SK-N-SH (cell line): Measurements from ENCODE around the gene KRTAP5-2. TPM values are rescaled to one million over a fixed set of nuclear protein-coding genes. Genes with fewer than 3 reads are reported as not detected.

ENCODE experiments used
- CTCF ChIA-PET: fragments of 300-600, 350-600 bp; formaldehyde crosslinking; extraction: SDS; loops from one replicate; lab custom pipeline; 2021; lab: Yijun Ruan, JAX
- POLR2A ChIA-PET: fragments of 350-600 bp; sonication (Branson Sonifier 250); formaldehyde crosslinking; extraction: SDS; loops from one replicate; lab custom pipeline; 2020; ENCODE audit warnings: antibody characterized with exemption, inconsistent platforms; lab: Yijun Ruan, JAX
- DNase-seq: peaks from one replicate; pipeline ENCODE4 v3.0.0; 2012
- H2AFZ ChIP-seq: fragments of 200-600 bp; sonication (generic); 2 replicates; pipeline ENCODE4 v1.8.1; 2016; ENCODE audit warnings: antibody characterized with exemption, mild to moderate bottlenecking, low read depth
- H3F3A ChIP-seq: fragments of 200-600 bp; sonication (generic); replicated peaks from 2 replicates; pipeline ENCODE3; 2016; ENCODE audit warnings: antibody characterized with exemption, mild to moderate bottlenecking; ENCODE audit not compliant: insufficient read depth
- H3K27ac ChIP-seq, 2 experiments: fragments of 200-500 bp in 1 of 2; fragments of 200-600 bp in 1 of 2; sonication (Bioruptor generic) in 1 of 2; sonication (generic), shearing (Covaris generic) in 1 of 2; 2 replicates each; pipeline versions ENCODE4 v1.5.1 to v1.6.1; 2014 to 2016; ENCODE audit warnings: low read depth in 2 of 2, inconsistent platforms in 1 of 2, low read length in 1 of 2, mild to moderate bottlenecking in 1 of 2, mixed read lengths in 1 of 2
- H3K27me3 ChIP-seq: fragments of 200-600 bp; sonication (generic), shearing (Covaris generic); 2 replicates; pipeline ENCODE4 v1.6.1; 2016; ENCODE audit warnings: mixed run types; ENCODE audit not compliant: insufficient read depth
- H3K36me3 ChIP-seq, 2 experiments: fragments of 200-500 bp in 1 of 2; fragments of 200-600 bp in 1 of 2; sonication (Bioruptor generic) in 1 of 2; sonication (generic) in 1 of 2; replicated peaks in 1 of 2; 2 replicates each; pipeline versions ENCODE3 to v1.5.1; 2014 to 2016; ENCODE audit warnings: low read length in 1 of 2, mild to moderate bottlenecking in 1 of 2; ENCODE audit not compliant: insufficient read depth in 2 of 2, control insufficient read depth in 1 of 2
- H3K4me1 ChIP-seq, 2 experiments: fragments of 200-500 bp in 1 of 2; fragments of 200-600 bp in 1 of 2; sonication (Bioruptor generic) in 1 of 2; sonication (generic), shearing (Covaris generic) in 1 of 2; 2 replicates each; pipeline versions ENCODE4 v1.5.1 to v1.6.1; 2014 to 2016; ENCODE audit warnings: low read depth in 1 of 2, low read length in 1 of 2, mixed run types in 1 of 2; ENCODE audit not compliant: insufficient read depth in 2 of 2, control insufficient read depth in 1 of 2
- H3K4me2 ChIP-seq: fragments of 200-600 bp; sonication (generic), shearing (Covaris generic); 2 replicates; pipeline ENCODE4 v1.6.1; 2017; ENCODE audit warnings: mixed run types
- H3K4me3 ChIP-seq, 2 experiments: fragments of 200-500 bp in 1 of 2; fragments of 200-600 bp in 1 of 2; sonication (Bioruptor generic) in 1 of 2; sonication (generic), shearing (Covaris generic) in 1 of 2; 2 replicates each; pipeline versions ENCODE4 v1.5.1 to v1.8.1; 2014 to 2016; ENCODE audit warnings: low read depth in 2 of 2, inconsistent platforms in 1 of 2, low read length in 1 of 2, mild to moderate bottlenecking in 1 of 2, mixed read lengths in 1 of 2, moderate library complexity in 1 of 2
- H3K79me2 ChIP-seq: fragments of 200-600 bp; sonication (generic); 2 replicates; pipeline ENCODE4 v1.8.1; 2017; ENCODE audit warnings: mild to moderate bottlenecking; ENCODE audit not compliant: insufficient read depth
- H3K9ac ChIP-seq: fragments of 200-600 bp; sonication (generic); 2 replicates; pipeline ENCODE4 v1.6.1; 2017; ENCODE audit warnings: mixed run types
- H3K9me2 ChIP-seq: fragments of 200-600 bp; sonication (generic); 2 replicates; pipeline ENCODE4 v1.6.1; 2017; ENCODE audit warnings: mixed run types
- H3K9me3 ChIP-seq: fragments of 200-600 bp; sonication (generic); 2 replicates; pipeline ENCODE4 v1.6.1; 2017; ENCODE audit warnings: mixed run types, mild to moderate bottlenecking, moderate library complexity
- H4K20me1 ChIP-seq: fragments of 200-600 bp; sonication (generic); 2 replicates; pipeline ENCODE4 v1.6.1; 2017; ENCODE audit warnings: mild to moderate bottlenecking, mixed run types; ENCODE audit not compliant: insufficient read depth
- CTCF ChIP-seq: fragments of 200-600 bp; sonication (generic); IDR thresholded peaks from 2 replicates; pipeline ENCODE4 v1.6.1; 2017; ENCODE audit warnings: antibody characterized with exemption, mild to moderate bottlenecking, moderate library complexity
- ELF1 ChIP-seq: IDR thresholded peaks from 2 replicates; pipeline ENCODE4 v1.4.0; 2012
- FOXM1 ChIP-seq: IDR thresholded peaks from 2 replicates; pipeline ENCODE4 v1.4.0; 2012; ENCODE audit warnings: low read depth, mild to moderate bottlenecking
- GABPA ChIP-seq: IDR thresholded peaks from 2 replicates; pipeline ENCODE4 v1.4.0; 2012; ENCODE audit warnings: low read depth, mild to moderate bottlenecking
- JUND ChIP-seq: IDR thresholded peaks from 2 replicates; pipeline ENCODE4 v1.4.0; 2012
- NFIC ChIP-seq: IDR thresholded peaks from 2 replicates; pipeline ENCODE4 v1.4.0; 2012; ENCODE audit warnings: borderline replicate concordance
- POLR2AphosphoS5 ChIP-seq: IDR thresholded peaks from 2 replicates; pipeline ENCODE4 v1.6.1; 2012; ENCODE audit warnings: low read depth, low read length
- REST ChIP-seq: IDR thresholded peaks from 2 replicates; pipeline ENCODE4 v1.6.1; 2012; ENCODE audit warnings: mild to moderate bottlenecking, low read depth, low read length, moderate library complexity
- RFX5 ChIP-seq: IDR thresholded peaks from 2 replicates; pipeline ENCODE4 v1.6.1; 2012; ENCODE audit warnings: mild to moderate bottlenecking, improper control_type of control experiment, low read length
- TEAD4 ChIP-seq: IDR thresholded peaks from 2 replicates; pipeline ENCODE4 v1.4.0; 2012; ENCODE audit warnings: mild to moderate bottlenecking, borderline replicate concordance; ENCODE audit not compliant: insufficient read depth
- USF2 ChIP-seq: fragments of 150-350 bp; IDR thresholded peaks from 2 replicates; pipeline ENCODE4 v1.6.1; 2017; ENCODE audit warnings: antibody characterized with exemption, low read length, low read depth, borderline replicate concordance
- WGBS: methylation state at CpG from one replicate; pipeline ENCODE4 v1.1.6; 2017; ENCODE audit warnings: low lambda C conversion rate; 5-methylcytosine and 5-hydroxymethylcytosine counted together
- polyA plus RNA-seq, 3 experiments: library from polyadenylated mRNA; depleted of rRNA; stranded (reverse); fragments of >200 nt; gene quantifications; 2 replicates each; pipeline ENCODE4 v1.2.3, GENCODE V29; 2012

Gene KRTAP5-2
- polyA plus RNA-seq, 1 of the 3 experiments (the other 2 are of a cell fraction): not detected

- no peak overlapping the region for H3K27ac ChIP-seq
- H2AFZ ChIP-seq: no peak overlapping the region
- H3K9me2 ChIP-seq: no peaks in the 10 kb centered on the region
- 91% methylated on average over 17 of the region's 17 CpGs for WGBS
- H3K27me3 ChIP-seq: no peaks in the 10 kb centered on the region
- H3F3A ChIP-seq: no peaks in the 10 kb centered on the region
- no peak overlapping the region for H3K4me2 ChIP-seq
- no peaks in the 10 kb centered on the region for H3K9me3 ChIP-seq
- DNase-seq: peak; percentile 16
- H3K4me1 ChIP-seq: peaks cover 10 to 12% of the 10 kb centered on the region in 2 experiments; a peak in 2 of 4 replicates
- no peaks in the 10 kb centered on the region for H3K79me2 ChIP-seq
- no peak overlapping the region for H3K4me3 ChIP-seq
- no peak overlapping the region for H3K9ac ChIP-seq
- H3K36me3 ChIP-seq: no peaks in the 10 kb centered on the region
- CTCF ChIA-PET: interaction anchor here (1.0 to 5.3 kb wide), 3 partner anchors 14 to 45 kb away, joined by 3 to 52 read pairs (median 4); no protein-coding TSS in a partner anchor
- 0 out of 2 replicates have a peak, but pooled peaks cover 2% of the 10 kb centered on the region for H4K20me1 ChIP-seq
- POLR2A ChIA-PET: no interaction called here
- TF ChIP-seq USF2 (no peak), REST (no peak), GABPA (no peak), JUND (no peak), TEAD4 (no peak), RFX5 (no peak), POLR2AphosphoS5 (no peak), CTCF (no peak), FOXM1 (no peak), NFIC (no peak), ELF1 (no peak)
Measured at GRCh38 chr11:1561266-1561665, 36.8 kb downstream of the KRTAP5-2 start.
